Middle frontal gyrus (tissue), 1 donor: Measurements from ENCODE around the gene NLRP8.
"Not testable (repeated sequence)": the region's sequence is repeated elsewhere in the genome, so short reads cannot be mapped to it uniquely, and the experiment has no call there.

Experiments used
- DNase-seq: peaks from one replicate; pipeline ENCODE4 v3.0.0-alpha.2; 2015; ENCODE audit warnings: low spot score; ENCODE audit errors: extremely low spot score

The NLRP8 gene

DNA sequence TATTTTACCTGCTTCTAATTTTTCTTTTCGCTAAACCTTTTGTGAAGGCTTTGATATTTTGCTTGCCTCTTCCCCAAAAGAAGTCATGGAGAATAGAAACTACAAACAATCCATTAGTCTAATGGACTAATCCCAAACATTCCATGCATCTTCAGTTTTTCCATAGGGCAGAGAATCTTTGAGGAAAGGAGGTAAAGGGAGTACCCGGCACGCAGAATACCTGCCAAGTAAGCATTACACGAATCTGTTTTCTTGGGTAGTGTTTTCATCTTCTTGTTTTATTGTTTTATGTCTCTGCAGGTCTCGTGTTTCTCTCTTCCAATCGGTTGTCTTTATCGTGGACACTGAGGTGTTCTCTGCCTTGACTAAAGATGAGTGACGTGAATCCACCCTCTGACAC, at the start of gene NLRP8:
NLRP8 (plus strand) TSS at position 301 of the 400 bp plus-strand sequence.
- no peak for DNase-seq

DNA sequence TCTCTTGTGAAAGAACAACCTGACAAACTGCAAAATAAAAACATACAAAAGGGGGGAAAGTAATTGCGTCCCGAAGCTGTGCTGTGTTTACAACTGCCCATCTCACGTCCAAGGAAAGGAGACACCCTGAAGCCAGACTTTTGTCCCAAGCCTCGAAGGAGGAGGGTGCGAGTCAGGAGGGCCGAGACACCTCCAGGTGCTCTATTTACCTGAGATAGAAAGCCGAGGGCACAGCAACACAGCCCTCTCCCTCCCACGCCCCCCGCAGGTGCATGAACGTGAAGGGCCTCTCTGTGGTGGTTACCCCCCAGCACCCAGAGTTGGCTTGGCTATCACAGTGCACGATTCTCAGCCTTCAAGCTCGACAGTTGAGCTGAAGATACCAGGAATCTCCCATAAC, 48.7 kb upstream of the NLRP8 start:
- no peak for DNase-seq

DNA sequence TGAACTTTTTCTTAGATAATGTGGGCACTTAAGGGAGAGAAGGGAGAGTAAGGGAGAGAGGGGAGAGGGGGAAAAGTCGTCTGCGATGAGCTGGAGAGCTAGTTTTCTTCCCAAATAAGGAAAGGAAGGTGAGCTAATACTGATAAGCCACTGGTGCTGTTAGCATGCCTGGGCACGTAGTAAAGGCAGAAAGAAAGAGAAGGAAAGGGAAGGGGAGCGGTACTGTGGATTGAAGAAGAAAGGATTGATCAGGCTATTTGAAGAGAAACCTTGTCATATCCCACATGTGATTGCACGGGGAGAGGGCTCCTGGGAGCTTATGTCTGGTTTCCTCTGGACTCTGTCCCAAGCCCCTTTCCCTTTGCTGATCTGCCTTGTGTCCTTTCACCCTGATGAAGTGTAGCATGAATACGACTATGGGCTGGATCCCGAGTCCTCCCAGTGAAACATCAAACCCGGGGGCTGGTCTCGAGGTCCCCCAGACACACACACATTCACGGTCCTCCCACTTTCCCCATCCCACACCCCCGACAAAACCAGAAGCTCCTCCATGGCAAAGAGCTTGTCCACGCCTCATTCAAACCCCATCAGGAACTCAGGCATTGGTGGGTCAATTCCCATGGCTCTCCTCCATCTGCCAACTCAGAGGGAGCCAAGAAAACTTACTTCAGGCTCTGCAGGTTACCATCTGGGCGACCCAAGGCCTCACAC, 46.1 kb upstream of the NLRP8 start:
- no peak for DNase-seq

DNA sequence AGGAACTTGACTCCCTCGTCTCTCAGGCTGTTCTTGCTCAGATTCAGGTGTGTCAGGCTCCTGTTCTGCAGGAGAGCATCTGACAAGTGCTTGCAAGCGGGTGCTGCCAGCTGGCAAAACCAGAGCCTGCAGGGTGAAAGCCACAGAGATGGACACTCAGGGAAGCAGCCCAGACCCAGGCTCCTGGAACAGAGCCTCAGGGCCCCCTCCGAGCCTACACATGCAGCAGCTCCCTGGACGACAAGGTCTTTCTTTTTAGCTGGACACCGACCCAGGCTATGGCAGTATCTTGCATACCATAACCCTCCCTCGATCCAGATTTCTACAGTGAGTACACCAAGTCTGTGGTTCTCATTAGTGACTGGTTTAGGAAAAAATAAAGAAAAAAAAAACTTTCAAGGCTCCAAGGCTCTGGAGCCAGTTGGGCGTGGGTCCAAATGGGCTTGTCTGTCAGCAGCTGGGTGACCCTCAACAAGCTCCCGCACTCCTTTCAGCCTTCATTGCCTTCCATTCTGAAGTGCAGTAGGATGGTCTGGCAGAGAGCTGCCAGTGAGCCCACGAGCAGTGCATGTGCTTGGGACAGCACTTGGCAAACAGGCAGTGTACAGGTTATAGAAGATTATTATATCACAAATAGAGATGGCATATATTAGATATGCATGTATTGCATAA, 45.4 kb upstream of the NLRP8 start:
- no peak for DNase-seq

DNA sequence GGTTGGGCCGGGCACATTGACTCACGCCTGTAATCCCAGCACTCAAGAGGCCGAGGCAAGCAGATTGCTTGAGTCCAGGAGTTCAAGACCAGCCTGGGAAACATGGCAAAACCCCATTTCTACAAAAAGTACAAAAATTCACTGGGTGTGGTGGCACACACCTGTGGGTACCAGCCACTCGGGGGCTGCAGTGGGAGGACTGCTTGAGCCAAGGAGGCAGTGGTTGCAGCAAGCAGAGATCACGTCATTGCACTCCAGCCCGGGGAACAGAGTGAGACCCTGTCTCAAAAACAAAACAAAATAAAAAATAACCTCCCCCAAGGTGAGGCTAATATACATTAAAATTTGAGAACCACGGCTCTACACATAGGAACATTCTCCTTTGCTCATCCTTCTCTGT, 40.3 kb upstream of the NLRP8 start:
- DNase-seq = no peak

DNA sequence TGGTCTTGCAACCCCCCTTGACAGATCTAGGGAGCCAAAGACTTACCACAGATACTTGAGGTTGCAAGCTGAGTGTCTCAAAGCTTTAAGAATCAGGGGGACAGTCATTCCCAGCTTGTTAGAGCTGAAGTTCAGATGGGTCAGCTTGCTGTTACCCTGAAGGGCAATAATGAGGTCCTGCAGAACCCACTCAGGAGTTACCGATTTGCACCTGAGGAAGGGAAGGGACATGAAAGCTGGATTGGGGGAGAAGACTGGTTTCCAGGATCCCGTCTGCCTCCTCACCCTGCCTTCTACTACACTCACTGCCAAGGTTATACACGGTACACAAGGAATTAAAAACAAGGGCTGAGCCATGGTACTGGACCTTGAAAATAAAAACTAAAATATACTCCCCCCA, 39.9 kb upstream of the NLRP8 start:
- no peak for DNase-seq

DNA sequence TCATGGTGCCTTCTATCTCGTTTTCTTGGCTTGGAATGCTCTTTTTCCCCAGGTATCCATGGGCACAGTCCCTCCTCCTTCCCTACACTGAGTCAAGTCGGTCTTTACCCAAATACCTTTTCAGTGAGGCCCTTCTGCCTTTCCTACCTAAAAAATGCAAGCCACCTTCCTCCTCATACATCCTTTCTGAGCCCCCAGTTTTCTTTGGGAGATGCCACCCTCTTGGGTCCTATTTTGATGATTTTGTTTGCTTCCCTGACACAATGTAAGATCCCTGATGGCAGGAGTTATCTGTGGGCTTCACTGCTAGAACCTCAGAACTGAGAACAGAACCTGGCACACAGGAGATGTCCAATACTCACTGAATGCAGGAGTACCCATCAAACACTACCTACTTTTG, 37.8 kb upstream of the NLRP8 start:
- no peak for DNase-seq

DNA sequence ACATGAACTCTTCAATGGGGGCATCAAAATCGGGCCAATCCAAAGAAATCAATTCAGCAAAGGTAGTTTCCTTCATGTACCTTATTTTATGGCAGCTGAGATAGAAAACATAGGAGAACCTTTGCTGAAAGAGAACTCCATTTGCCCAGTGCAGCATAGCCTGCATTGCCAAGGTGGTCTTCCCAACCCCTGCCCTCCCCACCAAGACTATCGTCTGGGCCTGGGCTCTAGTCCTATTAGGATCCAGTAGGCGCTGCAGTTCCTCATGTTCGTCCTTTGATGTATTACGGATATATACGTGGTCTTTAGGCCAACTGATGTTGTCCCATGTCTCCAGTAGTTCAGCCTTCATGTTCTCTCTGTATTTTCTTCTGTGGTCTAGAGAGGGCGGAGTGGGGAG, 34.7 kb upstream of the NLRP8 start:
- no peak for DNase-seq

DNA sequence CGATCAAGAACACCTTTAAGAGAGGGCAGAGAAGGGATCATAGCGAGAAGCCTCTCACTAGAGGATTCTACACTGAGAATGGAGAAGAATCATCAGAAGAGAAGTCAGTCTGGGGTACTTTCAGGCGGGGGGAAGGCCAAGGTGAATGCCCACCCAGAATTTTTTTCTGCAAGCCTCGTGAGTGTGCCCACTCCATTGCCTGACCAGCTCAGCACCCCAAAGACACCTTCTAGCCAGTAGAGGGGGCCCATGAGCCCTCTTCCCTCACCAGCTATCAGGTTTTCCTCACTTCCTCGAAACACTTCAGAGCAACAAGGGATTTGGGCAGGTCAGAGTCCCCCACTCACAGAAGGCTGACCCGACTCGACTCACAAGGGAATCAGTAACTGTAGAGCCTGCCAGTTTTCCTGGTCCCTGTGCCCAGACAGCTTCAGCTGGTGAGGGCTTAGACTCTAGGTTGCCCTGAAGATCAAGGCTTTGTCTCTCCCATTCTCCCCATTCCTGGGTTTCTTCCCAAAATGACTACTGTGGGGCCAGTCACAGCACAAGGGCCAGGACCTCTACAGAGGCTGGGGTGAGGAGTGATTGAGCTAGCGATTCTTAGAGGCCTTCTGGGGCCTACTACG, 33.9 kb upstream of the NLRP8 start:
- DNase-seq = no peak

DNA sequence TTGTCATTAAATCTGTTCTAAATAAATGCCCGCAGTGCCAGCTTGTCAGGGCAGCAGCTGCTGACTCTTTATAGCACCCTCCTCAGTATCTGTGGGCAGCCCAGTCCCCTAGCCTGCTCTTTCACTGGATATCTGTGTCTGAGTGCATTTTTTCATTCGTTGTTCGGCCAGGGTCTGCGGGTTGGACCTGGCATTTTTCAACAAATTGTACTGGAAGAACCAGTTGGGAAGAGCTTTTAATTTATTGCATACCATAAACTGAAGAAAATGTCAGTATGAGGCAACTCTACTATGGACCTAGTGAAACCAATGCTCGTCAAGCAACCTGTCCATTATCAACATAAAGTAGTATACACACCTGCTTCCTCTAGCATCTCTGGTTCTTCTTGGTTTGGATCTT, 24.1 kb upstream of the NLRP8 start:
- no peak for DNase-seq

DNA sequence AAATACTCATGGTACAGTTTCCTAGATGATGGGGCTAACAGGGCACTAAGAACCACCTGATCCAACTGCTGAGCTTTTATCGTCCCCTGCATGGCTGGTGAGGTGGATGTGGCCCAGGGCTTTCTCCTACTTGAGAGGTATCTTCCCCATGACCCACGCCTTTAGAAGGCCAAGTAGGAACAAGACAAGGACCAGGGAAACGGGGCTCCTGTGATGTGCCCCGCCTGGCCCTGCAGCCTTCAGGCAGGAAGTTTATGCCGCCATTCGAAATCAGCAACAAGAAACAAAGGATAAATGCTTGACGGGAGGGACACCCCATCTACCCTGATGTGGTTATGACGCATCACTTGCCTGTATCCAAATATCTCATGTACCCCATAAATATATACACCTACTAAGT, 19.6 kb upstream of the NLRP8 start:
- DNase-seq = no peak

DNA sequence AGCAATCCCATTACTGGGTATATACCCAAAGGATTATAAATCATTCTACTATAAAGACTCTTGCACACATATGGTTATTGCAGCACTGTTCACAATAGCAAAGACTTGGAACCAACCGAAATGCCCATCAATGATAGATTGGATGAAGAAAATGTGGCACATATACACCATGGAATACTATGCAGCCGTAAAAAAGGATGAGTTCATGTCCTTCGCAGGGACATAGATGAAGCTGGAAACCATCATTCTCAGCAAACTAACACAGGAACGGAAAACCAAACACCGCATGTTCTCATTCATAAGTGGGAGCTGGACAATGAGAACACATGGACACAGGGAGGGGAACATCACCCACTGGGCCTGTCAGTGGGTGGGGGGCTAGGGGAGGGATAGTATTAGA, 18.4 kb upstream of the NLRP8 start:
- DNase-seq = not testable (repeated sequence)

DNA sequence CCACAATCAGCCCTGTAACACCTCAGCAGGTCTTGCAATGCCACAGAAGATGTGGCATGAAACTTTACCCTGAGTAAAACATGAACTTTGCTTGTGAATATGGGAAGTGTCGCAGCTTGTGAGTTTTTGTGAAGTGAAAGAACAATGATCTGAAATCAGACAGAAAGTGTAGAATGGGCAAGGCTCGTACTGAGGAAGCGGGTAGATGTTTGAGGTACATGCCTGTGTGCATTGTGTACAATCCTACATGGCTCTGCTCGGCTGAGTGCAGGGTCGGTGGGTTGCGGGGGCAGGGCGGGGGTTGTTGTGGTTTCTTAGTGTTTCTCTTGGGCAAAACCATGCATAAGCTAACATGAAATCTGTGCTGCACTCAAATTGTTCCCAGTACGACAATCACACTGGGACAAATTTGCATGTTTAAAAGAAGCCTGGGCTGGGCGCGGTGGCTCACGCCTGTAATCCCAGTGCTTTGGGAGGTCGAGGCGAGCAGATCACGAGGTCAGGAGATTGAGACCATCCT, 16.6 kb upstream of the NLRP8 start:
- DNase-seq = no peak

DNA sequence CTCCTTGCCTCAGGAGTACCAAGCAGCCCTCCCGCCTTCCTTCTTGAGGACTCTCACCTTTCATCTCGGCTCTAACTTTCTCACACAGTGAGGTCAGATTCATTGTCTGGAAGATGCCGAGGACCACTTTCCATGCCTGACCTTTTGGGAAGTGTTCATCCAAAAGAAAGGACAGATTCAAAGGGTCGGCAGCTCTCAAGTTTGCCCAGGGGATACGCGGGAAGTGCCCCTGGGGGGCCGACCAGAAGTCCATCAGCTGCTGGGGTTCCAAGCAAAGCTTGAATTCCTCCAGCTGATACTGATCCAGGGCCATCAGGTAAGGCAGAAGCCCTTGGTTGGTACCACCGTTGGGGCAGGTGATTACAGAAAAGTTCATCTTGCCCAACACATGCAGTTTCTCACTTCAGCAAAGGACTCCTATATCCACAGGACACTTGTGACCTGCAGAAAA, 15.7 kb upstream of the NLRP8 start, which contains the start of gene NLRP13:
NLRP13 (minus strand) TSS at position 401 of the 451 bp plus-strand sequence; CDS start at position 376, 25 bp downstream.
- DNase-seq = no peak

DNA sequence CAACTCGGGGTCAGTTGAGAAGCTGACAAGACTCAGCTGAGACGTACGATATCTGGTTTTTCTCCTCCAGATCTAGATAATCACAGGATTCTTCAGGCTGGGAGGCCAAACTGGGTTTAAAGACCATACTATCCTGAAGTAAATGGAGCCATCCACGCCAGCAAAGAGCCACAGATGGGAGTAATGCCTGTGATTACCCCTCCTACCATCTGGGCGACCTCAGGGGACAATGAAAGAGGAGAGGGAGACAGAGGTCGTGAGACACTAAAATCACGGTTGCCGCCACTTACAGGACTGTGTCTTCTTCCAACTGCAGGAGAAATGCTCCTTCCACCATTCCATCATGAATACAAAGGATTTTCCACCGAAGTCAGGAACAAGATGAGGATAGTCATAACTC, 12.4 kb upstream of the NLRP8 start:
- DNase-seq = no peak

DNA sequence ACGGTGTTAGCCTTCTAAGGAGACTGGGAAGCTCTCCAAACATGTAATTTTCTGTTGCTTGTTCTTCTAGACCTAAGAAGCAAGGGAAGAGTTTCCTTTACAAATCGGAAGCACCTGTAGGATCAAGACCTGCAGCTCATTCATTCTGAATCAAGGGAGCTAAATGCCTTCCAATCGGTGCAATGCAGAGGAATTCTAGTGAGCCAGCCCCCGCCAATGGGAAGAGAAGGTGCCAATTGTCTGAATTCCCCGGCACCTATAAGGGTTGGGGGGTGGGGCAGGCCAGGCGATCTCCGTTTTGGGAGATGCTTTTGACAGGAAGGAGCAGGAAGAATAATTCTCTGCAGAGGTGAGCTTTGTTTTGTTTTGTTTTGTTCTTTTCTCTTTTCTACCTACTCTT, 8.4 kb upstream of the NLRP8 start:
- no peak for DNase-seq

DNA sequence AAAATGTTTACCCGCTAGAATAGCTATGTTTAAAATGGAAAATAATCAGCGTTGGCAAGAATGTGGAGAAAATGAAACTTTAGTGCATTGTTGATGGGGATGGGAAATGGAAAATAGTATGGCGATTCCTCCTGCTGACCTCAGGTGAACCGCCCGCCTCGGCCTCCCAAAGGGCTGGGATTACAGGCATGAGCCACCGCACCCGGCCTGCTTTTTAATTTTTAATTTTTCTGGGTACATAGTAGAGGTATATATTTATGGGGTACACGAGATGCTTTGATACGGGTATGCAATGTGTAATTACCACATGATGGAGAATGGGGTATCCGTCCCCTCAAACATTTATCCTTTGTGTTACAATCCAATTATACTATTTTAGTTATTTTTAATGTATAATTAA, 7.3 kb upstream of the NLRP8 start:
- no peak for DNase-seq

DNA sequence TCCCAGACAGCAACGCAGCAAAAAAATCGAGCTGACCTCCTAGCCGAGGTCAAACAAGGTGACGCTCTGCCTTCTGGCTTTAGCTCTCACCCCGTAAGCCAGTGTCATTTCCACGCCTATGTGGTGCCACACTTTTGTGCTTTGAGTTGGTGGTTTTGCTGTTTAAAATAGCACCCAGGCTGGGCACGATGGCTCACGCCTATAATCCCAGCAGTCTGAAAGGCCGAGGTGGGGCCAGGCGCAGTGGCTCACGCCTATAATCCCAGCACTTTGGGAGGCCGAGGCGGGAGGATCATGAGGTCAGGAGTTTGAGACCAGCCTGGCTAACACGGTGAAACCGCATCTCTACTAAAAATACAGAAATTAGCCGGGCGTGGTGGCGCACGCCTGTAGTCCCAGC, 2.9 kb downstream of the NLRP8 start:
- not testable (repeated sequence) for DNase-seq

DNA sequence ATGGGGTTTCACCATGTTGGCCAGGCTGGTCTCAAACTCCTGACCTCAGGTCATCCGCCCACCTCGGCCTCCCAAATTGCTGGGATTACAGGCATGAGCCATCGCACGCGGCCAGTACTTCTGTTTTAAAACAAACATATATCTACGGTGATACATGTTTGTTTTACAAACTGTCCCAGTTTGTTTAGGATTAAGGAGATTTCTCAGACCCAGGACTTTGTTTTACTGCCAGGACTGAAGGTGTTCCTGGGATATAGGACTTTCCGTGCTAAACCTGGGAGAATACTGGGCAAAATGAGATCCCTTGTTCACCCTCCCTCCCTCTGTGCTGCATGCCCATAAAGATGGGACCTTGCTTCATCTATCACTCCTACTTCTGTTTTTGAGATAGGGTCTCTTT, 8.8 kb downstream of the NLRP8 start:
- DNase-seq = no peak

DNA sequence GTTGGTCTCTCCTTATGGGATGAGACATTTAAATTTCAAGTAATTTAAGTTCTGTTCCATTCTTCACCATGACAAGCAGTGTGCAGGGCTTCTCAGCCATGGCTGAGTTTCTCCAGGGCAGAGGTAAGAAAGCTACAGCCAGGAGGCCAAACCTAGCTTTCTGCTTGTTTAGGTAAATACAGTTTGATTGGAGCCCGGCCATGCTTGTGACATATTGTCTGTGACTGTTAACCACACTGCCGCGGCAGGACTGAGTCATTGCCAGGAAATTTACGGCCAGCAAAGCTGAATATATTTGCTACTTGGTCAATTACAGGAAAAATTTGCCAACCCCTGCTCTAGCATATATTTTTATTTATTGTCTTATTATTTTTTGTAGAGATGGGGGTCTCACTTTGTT, 10.7 kb downstream of the NLRP8 start:
- no peak for DNase-seq

DNA sequence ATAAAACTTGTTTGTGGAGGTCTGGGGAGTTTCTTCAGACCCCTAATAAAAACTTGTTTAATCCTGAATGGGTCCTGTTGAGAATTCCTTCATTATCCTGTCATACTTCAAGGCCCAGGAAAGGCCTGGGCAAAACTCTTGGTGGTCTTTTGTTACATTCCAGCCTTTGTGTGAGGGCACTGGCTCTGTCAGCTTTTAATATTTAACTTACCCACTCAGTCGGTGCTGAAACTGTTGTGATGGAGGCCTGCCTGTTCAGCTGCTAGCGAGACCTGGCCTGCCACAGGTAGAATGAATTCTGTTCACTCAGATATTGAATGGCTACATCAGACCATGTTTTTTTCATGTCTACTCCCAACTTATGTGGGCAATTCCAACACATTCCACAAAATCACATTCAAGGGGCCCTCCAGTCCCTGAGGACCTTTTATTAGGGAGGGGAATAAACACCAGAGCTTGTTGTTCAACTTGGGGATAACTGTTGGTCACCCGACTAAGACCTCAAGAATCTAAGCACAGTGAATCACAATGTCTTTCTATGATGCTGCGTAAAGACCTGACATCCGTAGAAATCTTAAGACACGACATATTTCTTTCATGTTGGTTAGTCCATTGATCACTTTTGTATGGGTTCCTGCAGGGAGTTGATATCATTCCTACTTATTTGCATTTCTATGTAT, 12.5 kb downstream of the NLRP8 start:
- no peak for DNase-seq

DNA sequence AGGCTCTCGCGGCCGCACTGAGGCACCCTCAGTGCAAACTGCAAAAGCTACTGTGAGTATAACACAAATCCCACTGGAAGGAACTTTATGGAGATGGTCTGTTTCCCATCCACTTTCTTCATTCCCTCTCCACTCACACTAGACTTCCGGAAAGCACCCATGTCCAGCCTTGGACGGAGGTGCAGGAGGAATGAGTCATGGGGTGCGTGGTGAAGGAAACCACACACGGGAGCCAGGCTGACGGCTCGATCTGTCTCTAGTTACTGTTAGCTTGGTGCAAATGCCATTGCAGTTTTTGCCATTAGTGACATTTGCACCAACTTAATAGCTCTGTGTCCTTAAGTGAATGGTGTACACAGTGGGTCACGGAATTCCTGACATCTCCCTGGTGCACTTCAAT, 14.6 kb downstream of the NLRP8 start:
- no peak for DNase-seq
